SHP77 treated with DMSO at 0.1 percent for 48 hours (cell line): ENCODE measurements around the gene ZNF710.
"Not testable (repeated sequence)": the region's sequence is repeated elsewhere in the genome, so short reads cannot be mapped to it uniquely, and the experiment has no call there.

Source experiments
- DNase-seq: peaks from one replicate; lab custom pipeline; 2025; lab: John Stamatoyannopoulos, UW

Gene ZNF710

GRCh38 chr15:90059208-90059985 is 58.3 kb downstream of the ZNF710 start:
- no peak for DNase-seq

DNA sequence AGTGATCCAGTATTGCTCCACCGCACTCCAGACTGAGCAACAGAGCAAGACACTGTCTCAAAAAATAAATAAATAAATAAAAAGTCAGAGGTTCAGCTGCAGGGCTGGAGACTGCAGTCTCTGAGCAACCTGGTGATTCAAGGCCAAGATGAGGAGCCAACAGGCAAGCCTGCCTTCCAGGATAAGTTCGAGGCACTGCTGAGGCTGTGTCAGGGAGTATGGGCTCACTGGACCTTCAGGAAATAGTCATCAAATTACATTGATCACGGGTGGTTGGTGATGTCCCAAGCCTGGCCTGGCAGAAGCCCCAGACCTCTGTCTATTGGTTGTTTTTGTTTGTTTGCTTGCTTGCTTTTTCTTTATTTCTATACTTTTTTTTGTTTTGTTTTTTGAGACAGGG is 59.7 kb downstream of the ZNF710 start:
- no peak for DNase-seq

DNA sequence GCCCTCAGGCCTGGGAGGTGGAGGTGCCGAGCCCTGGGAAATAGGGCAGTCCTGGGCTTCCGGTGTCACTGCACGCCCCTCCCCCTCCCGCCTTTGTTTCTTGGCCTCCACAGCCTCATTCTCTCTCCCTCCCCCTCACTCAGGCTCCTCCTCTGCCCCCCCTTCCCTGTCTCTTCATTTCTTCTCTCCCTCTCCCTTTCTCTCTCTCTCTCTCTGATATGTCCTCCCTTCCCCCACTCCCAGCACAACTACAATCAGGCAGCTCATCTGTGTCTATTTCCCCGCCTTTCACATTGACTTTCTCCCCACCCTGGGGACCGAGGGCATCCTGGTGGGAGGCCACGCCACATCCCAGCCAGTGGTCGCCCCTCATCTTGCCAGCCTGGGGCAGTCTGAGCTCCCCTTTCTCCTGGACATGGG is 60.9 kb downstream of the ZNF710 start:
- no peak for DNase-seq

GRCh38 chr15:90062462-90062932 is 61.4 kb downstream of the ZNF710 start:
- DNase-seq = peak; percentile 28

GRCh38 chr15:90062973-90063769 is 62.0 kb downstream of the ZNF710 start:
- no peak for DNase-seq

DNA sequence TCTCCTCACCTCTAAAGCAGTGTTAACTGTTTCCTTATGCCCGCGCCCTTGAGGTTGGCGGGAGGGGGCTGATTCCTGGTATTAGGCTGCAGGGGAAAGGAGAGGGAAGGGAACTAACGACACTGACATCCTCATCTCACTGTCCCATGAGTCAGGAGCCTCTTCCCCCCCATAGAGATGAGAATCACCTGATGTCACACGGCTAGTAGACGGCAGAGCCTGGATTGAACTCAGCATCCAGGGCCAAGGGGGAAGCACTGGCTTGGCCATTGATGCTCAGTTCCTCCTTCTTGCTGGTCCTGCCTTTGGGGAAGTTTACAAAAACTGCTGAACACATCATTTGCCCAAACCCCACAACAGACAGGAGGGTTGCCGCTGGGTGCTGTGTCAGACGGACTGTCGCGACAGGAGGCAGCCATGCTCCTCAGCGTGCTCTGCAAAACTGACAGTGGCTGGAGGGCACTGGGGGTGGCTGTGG is 62.7 kb downstream of the ZNF710 start:
- no peak for DNase-seq

GRCh38 chr15:90064911-90065681 is 64.0 kb downstream of the ZNF710 start:
- DNase-seq = no peak

DNA sequence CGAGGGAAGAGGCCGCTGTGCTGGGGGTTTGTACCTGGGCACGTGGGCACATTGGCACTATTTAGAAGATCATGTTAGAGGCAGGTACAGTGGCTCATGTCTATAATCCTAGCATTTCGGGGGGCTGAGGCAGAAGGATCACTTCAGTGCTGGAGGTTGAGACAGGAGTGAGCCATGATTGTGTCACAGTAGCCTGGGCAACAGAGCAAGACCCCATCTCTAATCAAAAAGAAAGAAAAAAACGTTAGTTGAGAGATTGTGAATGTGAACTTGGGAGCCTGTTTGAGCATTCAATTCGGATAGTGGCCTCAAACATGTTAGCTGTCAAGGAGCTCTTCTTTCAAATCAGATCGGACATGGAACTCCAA is 64.5 kb downstream of the ZNF710 start:
- no peak for DNase-seq

GRCh38 chr15:90067181-90067952 is 66.2 kb downstream of the ZNF710 start:
- DNase-seq = no peak

DNA sequence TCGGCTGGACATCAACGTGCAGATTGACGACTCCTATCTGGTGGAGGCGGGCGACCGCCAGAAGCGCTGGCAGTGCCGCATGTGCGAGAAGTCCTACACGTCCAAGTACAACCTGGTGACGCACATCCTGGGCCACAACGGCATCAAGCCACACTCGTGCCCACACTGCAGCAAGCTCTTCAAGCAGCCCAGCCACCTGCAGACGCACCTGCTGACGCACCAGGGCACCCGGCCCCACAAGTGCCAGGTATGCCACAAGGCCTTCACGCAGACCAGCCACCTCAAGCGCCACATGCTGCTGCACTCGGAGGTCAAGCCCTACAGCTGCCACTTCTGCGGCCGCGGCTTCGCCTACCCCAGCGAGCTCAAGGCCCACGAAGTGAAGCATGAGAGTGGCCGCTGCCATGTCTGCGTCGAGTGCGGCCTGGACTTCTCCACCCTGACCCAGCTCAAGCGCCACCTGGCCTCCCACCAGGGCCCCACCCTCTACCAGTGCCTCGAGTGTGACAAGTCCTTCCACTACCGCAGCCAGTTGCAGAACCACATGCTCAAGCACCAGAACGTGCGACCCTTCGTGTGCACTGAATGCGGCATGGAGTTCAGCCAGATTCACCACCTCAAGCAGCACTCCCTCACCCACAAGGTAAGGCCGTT is 67.0 kb downstream of the ZNF710 start:
- DNase-seq = no peak

GRCh38 chr15:90070623-90071022 is 69.5 kb downstream of the ZNF710 start:
- not testable (repeated sequence) for DNase-seq

- peak; percentile 31 for DNase-seq
Observed at GRCh38 chr15:90071220-90071807, 70.2 kb downstream of the ZNF710 start.

- DNase-seq = no peak
Observed at GRCh38 chr15:90072978-90073640, 72.0 kb downstream of the ZNF710 start.

DNA sequence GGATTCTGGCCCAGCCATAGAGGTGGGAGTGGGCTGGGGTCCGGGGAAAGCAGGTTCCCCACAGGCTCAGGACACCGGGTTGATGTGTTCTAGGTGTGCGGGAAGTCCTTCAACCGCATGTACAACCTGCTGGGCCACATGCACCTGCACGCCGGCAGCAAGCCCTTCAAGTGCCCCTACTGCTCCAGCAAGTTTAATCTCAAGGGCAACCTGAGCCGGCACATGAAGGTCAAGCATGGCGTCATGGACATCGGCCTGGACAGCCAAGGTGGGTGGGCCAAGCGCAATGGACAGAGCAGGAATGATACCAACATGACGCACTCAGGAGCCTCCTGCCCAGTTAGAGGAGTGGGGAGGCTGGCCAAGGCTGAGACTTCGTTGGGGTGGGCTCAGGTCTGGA is 72.9 kb downstream of the ZNF710 start:
- no peak for DNase-seq

GRCh38 chr15:90074916-90075315 is 73.8 kb downstream of the ZNF710 start:
- DNase-seq = no peak

DNA sequence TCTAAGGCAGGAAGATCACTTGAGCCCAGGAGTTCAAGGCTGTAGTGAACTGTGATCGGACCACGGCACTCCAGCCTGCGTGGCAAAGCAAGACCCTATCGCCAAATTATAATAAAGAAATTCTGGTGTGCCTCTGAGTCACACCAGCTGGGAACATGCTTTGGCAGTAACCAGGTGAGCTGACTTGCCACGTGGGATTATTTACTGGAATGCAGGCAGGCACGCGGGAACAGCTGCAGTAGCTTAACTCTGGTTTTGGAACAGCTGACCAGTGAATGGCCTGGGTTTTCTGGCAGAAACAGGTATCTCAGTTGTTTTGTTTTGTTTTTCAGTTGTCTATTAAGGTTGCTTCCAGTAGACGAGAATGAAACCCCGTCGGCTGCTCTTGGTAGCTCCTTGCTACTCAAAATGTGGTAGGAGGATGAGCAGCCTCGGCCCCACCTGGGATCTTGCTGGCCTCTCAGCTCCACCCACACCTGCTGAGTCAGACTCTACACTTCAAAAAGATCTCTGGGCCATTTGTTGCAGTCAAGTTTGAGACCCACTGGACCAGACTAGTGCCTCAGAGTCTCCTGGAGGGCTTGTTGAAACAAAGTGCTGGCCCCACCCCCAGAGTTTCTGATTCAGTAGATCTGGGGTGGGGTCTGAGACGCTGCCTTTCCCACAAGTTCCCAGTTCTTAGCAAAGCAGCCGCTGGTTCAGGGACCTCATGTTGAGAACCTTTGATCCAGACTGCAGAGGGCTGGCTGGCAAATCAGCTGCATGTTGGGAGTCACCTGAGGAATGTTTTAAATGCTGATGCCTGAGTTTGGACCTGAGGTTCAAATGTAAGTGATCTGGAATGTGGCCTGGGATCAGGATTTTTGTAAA is 74.5 kb downstream of the ZNF710 start:
- no peak for DNase-seq

GRCh38 chr15:90076716-90077115 is 75.6 kb downstream of the ZNF710 start:
- no peak for DNase-seq

DNA sequence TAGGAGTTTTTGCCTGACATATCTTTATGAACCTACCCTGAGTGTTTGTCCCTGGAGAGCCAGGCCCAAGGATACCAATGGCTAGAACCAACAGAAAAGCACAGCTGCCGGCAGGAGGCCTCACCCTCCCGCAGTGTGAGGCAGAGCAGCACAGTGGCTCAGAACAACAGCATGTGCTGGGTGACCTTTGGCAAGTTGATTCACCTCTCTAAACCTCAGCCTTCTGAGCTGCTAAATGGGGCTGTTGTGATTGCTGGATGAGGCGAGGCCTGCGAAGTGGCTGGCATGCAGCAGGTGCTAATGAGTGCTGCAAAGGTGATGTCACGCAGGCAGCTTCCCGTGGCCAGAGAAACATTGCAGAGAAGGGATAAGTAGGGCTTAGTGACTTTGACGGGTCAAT is 77.8 kb downstream of the ZNF710 start:
- no peak for DNase-seq
